HG03575 (cell line): ENCODE results near the gene NRP1.

Source experiments
- ATAC-seq: cut with Tn5 transposase; IDR thresholded peaks from one replicate; pipeline ENCODE4 v1.9.1; 2021; ENCODE audit not compliant: unreplicated experiment, insufficient number of reproducible peaks, low FRiP score; ENCODE audit errors: extremely low read depth

Gene NRP1

GRCh38 chr10:33276282-33276923 lies 58.1 kb downstream of the NRP1 start:
- no peak for ATAC-seq

- ATAC-seq: no peak
Observed at GRCh38 chr10:33274096-33274785, 60.2 kb downstream of the NRP1 start.

GRCh38 chr10:33273295-33274002 lies 61.0 kb downstream of the NRP1 start:
- no peak for ATAC-seq

GRCh38 chr10:33272635-33273034 lies 61.8 kb downstream of the NRP1 start:
- no peak for ATAC-seq

- ATAC-seq: no peak
Observed at GRCh38 chr10:33271969-33272583, 62.4 kb downstream of the NRP1 start.

- no peak for ATAC-seq
Observed at GRCh38 chr10:33270971-33271370, 63.5 kb downstream of the NRP1 start.

- no peak for ATAC-seq
Observed at GRCh38 chr10:33267708-33268107, 66.8 kb downstream of the NRP1 start.

- ATAC-seq: no peak
Observed at GRCh38 chr10:33265621-33266020, 68.8 kb downstream of the NRP1 start.

GRCh38 chr10:33263453-33263852 lies 71.0 kb downstream of the NRP1 start:
- ATAC-seq: no peak

- ATAC-seq: no peak
Observed at GRCh38 chr10:33262871-33263270, 71.6 kb downstream of the NRP1 start.

- no peak for ATAC-seq
Observed at GRCh38 chr10:33260403-33261149, 73.9 kb downstream of the NRP1 start.

- ATAC-seq: no peak
Observed at GRCh38 chr10:33258967-33259366, 75.5 kb downstream of the NRP1 start.

GRCh38 chr10:33257439-33258080 lies 76.9 kb downstream of the NRP1 start:
- no peak for ATAC-seq

- ATAC-seq: no peak
Observed at GRCh38 chr10:33256458-33256857, 78.0 kb downstream of the NRP1 start.

- ATAC-seq: no peak
Observed at GRCh38 chr10:33254556-33255160, 79.8 kb downstream of the NRP1 start.

- no peak for ATAC-seq
Observed at GRCh38 chr10:33253411-33253810, 81.1 kb downstream of the NRP1 start.

GRCh38 chr10:33252794-33253203 lies 81.7 kb downstream of the NRP1 start:
- ATAC-seq: no peak

GRCh38 chr10:33252324-33252723 lies 82.1 kb downstream of the NRP1 start:
- no peak for ATAC-seq
